Peyer's patch (tissue), 4 donors: ENCODE measurements around the gene ANKRD44.

Source experiments
- POLR2A ChIP-seq, 2 donors: fragments of 450-650 bp; IDR thresholded peaks; one replicate each; pipeline ENCODE4 v1.5.1; 2017; ENCODE audit warnings: antibody characterized with exemption in 2 of 2, mild to moderate bottlenecking in 2 of 2, moderate library complexity in 2 of 2
- TF ChIP-seq, protein P1 (sequence below), 6 experiments: fragments of 450-650 bp in 4 of 6; fragments of 200-600 bp in 2 of 6; sonication (generic) in 1 of 6; IDR thresholded peaks; one replicate each; pipeline ENCODE4 v1.5.1; 2017 to 2019; ENCODE audit warnings: antibody characterized with exemption in 6 of 6, mild to moderate bottlenecking in 3 of 6, moderate library complexity in 1 of 6

DNA sequence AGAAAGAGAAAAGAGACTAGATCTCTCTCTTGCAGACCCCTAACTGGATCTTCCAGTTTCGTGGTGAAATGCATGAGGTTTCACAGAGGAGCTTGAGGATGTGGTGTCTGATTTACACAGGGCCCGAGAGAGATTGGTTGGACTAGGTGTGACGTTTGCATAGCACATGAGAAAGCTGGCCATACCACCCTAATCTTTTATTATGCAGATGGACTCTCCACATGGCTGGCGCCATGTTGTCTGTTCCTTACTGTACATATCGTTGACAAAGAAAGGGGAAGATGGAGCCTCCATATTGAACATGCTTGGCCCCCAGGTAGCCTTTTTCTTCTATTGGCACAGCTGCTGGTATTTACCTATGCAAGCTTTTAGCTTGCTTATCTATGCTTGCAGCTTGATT is 356.6 kb downstream of the ANKRD44 start:
- TF ChIP-seq, protein P1, sequence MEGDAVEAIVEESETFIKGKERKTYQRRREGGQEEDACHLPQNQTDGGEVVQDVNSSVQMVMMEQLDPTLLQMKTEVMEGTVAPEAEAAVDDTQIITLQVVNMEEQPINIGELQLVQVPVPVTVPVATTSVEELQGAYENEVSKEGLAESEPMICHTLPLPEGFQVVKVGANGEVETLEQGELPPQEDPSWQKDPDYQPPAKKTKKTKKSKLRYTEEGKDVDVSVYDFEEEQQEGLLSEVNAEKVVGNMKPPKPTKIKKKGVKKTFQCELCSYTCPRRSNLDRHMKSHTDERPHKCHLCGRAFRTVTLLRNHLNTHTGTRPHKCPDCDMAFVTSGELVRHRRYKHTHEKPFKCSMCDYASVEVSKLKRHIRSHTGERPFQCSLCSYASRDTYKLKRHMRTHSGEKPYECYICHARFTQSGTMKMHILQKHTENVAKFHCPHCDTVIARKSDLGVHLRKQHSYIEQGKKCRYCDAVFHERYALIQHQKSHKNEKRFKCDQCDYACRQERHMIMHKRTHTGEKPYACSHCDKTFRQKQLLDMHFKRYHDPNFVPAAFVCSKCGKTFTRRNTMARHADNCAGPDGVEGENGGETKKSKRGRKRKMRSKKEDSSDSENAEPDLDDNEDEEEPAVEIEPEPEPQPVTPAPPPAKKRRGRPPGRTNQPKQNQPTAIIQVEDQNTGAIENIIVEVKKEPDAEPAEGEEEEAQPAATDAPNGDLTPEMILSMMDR (IDR thresholded peaks at IDR 0.05) = no peak
- TF ChIP-seq POLR2A (IDR thresholded peaks at IDR 0.05) = no peak
